DMS79 treated with DMSO at 0.1 percent for 48 hours (cell line): ENCODE measurements around the gene FAM83G.
"Not testable (repeated sequence)": the region's sequence is repeated elsewhere in the genome, so short reads cannot be mapped to it uniquely, and the experiment has no call there.

Source experiments
- DNase-seq: peaks from one replicate; lab custom pipeline; 2025; lab: John Stamatoyannopoulos, UW

The FAM83G gene

DNA sequence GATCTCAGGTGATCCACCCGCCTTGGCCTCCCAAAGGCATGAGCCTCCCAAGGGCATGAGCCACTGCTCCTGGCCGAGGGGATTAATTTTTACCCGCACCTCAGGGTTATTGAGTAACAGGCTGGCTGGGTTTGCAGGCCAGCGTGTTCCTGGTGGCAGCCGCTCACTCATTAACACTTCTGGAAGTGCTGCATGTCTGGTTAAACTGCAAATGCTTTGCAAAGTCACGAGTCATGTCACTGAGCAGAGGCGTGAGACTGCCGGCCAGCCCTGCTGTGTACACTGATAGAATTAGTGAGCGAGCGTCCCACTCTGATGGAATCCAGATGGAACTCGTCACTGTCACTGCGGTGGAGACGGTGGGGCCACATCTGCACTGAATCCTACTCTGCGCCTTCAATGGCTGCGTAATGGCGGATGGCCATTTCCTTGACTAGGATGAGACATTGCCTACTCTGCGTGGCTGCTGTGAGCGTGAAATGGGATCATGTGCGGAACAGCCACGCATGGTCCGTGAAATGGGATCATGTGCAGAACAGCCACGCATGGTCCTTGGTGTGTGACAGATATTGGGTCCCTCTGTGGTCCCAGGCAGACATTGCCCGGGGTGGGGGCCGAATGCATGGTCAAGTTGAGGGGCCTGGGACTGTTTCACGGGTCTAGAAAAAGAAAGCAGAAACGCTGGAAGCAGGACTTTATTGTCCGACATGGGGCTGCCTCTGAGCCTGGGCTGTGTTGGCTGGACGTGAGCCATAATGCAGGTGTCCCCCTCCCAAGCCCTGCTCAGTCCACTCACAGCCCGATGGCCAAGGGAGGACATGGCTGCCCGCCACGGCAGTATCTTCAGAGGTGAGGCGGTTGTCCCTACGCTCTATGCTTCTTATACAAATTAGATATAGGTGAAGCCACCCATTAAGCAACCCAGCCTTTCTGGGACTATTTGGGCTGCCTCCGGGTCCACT lies 53.3 kb downstream of the FAM83G start:
- DNase-seq, result no peak

DNA sequence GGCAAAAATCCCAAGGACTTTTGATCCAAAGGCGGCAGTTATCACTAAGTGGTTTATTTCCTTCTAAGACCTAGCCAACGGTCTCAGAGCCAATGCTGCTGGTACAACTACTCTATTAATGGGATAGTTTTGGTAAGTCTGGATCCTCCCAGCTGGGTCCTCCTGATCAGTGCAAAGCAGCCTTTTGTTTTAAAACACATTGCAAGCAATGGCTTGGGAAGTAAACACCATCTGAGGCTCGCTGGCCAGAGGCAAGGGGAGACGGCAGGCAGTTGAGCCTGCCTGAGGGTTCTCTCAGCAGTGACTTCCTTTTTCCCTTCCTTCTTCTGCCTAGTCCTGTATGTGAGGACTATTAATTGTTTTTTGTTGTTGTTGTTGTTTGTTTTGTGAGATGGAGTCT lies 54.2 kb downstream of the FAM83G start:
- DNase-seq, result no peak

DNA sequence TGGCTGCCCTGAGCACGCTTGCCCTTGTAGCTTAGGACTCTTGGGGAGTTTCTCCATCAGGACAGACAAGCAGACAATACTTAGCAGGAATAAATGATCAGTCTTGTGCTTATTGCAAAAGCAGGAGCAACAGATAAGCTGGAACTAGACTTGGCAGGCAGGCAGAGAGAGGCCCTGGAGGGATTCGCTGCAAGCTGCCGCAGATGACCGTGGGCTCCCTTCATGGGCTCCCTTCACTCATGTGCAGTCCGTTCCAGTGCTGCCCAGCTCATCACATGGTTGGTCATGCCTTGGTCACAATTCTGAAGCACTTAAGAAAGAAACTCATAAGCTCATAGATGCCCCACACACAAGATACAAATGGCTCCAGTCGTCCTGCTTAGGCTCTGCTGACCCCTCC lies 55.0 kb downstream of the FAM83G start:
- no peak for DNase-seq

DNA sequence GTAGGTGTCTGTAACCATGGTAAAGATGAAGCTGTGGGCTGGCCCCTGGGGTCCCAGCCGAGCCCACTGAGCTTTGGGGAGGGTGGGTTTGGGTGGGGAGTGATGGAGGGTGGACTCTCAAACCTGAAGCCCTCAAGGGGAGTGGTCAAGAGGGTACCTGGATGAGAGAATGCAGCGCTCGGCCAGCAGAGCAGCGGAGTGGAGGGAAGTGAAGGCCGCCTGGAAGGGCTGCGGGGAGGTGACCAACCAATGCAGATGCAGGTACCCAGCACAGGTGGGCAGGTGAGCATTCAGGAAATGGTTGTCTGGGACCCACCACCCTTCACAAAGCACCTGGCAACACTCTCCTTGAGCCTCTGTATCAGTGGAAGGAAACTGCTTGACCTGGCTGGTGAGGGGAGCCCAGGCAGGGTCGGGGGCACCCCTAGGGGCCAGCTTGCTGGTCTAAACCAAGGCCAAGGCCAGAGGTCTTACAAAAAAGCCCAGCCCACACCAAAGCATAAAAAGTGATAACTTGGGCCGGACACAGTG lies 56.0 kb downstream of the FAM83G start:
- DNase-seq, result no peak

DNA sequence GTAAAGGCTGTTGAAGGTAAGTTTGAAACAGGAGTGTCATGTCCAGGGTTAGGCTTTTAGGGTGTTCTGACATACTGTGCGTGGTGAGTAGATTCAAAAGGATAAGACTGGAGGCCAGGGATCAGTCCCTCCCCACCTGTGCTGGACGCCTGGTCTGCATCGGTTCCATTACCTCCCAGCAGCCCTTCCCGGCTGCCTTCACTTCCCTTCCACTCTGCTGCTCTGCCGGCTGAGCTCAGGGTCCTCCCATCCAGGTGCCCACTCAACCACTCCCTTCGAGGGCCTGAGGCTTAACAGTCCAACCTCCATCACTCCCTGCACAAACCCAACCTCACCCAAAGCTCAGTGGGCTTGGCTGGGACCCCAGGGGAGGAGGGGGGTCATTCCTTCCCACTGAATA lies 56.7 kb downstream of the FAM83G start:
- no peak for DNase-seq

DNA sequence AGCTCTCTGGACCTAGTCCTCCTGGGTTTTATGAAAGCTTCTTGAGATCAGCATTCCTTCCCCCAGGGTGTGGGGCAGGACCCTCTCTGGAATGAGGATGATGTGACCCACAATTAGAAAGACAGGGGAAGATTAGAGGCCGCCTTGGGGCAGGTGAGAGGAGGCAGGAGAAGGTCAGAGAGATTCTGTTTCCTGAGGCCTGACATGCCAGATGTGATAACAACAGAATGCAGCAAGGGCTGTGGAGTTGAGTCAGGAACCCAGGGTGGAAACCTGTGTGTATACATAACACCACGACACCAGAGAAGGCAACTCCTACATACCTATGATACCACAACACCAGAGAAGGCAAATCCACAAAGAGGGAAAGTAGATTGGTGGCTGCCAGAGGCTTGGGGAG lies 58.0 kb downstream of the FAM83G start:
- no peak for DNase-seq

DNA sequence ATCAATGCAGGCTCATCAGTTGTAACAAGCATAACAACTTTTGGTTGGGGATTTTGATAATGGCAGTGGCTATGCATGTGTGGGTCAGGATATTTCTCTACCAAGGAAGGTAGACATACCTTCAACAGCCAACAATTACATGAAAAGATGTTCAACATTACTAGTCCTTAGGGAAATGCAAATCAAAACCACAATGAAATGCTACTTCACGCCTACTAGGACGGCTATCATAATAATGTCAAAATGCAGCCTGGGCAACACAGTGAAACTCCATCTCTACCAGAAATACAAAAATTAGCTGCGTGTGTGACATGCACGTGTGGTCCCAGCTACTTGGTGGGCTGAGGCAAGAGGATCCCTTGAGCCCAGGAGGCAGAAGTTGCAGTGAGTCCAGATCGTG lies 59.9 kb downstream of the FAM83G start:
- no peak for DNase-seq

DNA sequence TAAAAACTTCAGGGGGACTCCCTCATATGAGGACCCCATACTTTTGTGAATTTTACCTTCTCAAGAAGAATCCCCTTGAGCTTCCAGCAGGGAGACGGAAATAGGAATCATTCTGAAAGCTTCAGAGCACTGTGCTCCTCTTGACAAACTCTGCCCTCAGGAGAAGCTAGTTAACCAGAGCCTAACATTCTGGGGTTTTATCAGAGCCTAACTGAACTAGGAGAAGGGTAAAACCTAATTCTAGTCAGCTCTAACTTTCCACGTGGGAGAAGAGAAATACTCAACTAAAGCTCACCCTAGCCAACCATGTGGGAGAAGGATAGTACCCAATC lies 65.9 kb downstream of the FAM83G start:
- no peak for DNase-seq

DNA sequence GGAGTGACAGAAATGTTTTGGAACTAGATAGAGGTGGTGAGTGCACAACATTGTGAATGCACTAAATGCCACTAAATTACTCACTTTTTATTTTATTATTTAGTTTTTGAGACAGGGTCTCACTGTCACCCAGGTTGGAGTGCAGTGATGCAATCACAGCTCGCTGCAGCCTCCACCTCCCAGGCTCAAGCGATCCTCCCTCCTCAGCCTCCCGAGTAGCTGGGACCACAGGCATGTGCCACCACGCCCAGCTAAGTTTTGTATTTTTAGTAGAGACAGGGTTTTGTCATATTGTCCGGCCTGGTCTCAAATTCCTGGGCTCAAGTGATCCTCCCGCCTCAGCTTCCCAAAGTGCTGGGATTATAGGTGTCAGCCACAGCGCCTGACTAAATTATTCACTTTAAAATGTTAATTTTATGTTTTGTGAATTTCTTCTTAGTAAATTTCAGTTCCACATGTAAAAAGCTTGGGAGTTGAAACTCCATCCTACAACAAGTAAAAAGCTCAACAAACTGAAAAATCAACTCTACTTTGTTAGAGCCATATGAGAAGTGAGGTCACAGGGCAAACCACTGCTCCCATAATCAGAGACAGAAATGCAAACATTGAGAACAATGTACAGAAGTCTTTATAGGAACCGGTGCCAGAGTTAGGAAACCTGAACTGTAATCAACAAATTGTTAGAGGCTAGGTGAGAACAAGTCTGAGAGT lies 66.4 kb downstream of the FAM83G start:
- DNase-seq, result no peak

DNA sequence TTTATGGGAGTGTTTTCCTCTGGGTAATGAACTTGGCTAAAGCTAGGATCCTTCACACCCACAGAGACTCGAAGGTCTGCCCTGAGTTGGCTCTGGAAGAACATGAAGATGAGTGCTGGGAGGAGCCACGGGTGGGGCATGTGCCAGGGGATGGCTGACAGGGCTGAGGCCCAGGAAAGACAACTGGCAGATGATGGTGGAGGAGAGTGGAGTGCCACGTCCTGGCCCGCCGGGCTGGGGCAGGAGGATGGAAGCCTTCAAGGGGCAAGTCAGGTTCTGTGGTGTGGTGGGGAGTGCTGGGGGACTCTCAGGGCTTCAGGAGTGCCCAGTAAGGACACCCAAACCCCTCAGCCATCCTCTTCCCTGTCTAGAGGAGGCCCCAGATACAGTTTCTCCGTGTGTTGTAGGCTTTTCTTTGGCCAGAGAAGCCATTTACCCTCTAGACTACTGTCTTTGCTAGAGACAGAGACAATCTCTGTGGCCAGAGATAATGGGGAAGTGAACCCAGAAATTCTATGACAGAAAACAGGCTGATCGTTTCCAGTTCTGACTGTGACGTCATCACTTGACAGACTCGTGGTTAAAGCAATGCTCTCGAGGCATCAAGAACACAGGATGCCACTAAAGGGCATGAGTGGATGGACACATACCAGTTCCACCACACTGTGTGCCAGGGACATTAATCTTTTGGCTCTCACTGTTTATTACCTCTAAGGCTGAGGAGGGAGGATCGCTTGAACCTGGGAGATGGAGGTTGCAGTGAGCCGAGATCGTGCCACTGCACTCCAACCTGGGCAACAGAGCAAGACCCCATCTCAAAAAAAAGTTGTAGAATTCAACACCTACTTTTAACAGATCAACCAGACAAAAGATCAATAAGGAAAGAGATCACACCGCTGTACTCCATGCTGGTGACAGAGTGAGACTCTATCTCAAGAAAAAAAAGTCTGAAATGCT lies 71.2 kb downstream of the FAM83G start:
- no peak for DNase-seq

DNA sequence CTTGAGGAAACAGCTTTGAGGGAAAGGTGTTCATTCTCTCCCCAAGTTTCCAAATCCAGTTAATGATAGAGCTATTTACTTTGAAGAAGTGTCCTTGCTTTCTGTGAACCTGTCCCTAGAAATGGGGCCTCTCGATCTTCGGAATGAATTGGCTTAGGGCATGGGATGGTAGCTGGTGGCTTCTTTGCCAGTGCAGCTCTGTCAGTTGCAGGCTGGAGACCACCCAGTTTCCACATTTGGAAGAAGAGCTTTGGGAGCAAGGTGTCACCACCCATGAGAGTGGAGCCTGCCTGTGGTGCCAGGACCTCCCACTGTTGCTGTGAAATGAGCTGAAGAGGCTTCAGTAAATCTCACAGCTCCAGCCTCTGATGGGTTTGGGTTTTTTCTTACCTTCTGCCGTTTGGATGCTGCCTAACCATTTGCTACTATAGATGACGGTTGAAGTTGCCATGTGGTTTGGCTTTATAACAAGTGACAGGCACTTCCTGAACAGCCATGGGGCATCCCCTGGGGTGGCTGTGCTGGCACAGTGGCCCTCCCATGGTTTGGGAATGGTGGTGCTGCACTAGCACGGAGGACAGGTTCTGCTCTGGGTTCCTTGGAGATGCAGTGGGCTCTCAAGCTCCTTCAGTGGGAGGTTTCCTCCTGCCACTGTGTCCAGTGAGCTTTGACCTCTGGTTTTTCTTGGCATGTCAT lies 72.1 kb downstream of the FAM83G start:
- DNase-seq, result no peak

DNA sequence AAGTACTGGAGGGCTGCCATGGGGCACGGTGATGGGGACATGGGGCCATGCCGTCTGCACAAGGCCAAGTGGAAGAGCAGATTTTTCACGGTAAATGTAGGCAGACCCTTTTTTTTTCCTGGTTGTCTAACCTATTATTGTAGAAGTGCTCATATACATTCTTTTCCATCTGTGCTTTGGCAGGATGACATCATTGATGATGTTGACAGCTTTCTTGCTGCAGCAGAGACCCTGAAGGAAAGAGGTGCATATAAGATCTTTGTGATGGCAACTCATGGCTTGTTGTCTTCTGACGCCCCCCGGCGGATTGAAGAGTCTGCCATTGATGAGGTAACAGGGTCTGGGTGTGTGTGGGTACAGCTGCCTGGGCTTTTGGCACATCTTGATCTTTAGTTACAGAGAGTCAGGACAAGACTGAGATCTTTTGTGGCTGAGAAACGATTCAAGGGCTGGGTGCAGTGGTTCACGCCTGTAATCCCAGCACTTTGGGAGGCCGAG lies 75.9 kb downstream of the FAM83G start:
- DNase-seq, result no peak

DNA sequence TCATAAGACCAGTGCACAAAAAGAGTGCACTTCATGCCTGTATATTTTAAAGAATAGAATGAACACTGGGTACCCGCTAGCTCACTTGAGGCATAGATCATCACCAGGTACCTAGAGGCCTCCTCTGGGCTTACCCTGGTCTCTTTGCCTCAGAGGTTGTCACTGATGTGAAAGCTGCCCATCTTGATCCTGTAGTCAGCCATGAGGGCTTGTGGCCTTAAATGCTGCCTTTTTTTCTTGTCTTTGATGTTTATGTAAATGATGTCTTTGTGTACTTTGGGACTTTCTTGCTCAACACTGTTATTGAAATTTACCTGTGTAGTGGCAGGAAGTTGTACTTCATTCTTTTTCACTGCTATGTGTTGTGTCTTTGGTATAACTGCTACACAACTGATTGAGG lies 79.4 kb downstream of the FAM83G start:
- DNase-seq, result no peak

DNA sequence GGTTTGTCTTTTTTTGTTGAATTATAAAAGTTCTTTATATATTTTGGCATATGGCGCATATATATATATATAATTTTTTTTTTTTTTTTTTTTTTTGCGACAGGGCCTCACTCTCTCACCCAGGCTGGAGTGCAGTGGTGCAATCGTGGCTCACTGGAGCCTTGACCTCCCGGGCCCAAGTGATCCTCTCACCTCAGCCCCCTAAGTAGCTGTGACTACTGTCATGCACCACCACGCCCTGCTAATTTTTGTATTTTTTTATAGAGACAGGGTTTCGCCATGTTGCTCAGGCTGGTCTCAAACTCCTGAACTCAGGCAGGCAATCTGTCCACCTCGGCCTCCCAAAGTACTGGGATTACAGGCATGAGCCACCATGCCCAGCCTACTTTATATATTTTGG lies 82.0 kb downstream of the FAM83G start:
- not testable (repeated sequence) for DNase-seq

DNA sequence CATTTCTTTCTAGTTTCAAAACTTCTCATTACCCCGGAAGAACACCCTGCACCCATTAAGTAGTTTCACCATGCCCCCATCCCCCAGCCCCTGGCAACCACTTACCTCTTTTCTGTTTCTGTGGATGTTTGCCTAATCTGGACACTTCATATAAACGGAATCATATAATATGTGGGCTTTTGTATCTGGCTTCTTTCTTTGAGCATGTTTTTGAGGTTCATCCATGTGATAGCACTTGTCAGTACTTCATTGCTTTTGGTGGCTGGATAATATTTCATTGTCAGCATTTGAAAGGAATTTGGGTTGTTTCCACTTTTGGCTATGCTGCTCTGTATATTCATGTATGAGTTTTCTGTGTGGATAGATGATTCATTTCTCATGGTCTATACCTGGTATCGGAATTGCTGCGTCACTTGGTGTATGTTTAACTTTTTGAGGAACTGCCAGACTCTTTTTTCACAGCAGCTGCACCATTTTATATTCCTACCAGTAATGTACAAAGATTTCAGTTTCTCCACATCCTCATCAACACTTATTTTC lies 82.6 kb downstream of the FAM83G start:
- DNase-seq, result no peak

DNA sequence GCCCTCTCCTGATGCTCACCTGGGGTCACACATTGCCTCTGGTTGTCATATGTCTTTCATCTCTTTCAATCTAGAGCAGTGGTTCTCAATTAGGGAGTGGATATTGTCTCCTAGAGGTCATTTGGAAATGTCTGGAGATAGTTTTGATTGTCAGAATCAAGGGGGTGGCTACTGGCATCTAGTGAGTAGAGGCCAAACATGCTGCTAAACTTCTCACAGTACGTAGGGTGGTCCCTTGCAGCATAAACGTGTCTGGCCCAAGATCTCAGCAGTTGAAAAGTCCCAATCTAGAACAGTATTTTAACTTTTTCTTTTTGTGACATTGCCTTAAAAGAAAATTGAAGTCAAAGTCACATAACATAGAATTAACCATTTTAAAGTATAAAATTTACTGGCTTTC lies 83.1 kb downstream of the FAM83G start:
- DNase-seq, result no peak

DNA sequence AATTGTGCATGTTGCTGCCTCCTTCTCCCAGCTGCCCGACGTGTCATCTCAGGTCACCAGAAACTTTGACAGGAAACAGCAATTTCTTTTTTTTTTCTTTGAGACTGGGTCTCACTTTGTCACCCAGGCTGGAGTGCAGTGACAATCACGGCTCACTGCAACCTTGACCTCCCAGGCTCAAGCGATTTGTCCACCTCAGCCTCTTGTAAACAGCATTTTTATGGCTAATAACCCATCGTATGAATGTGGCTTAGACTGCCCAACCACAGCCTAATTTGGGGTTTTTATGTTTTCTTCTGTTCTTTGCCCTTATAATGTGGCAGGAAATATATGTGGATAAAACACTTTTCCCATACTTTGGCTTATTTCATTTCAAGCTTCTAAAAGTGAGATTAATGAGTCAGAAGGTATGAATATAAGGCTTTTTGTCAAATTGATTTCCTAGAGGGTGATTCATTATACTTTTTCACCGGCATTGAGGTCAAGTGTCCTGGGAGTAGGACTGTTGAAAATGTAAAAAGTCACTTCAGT lies 83.6 kb downstream of the FAM83G start:
- DNase-seq, result no peak

DNA sequence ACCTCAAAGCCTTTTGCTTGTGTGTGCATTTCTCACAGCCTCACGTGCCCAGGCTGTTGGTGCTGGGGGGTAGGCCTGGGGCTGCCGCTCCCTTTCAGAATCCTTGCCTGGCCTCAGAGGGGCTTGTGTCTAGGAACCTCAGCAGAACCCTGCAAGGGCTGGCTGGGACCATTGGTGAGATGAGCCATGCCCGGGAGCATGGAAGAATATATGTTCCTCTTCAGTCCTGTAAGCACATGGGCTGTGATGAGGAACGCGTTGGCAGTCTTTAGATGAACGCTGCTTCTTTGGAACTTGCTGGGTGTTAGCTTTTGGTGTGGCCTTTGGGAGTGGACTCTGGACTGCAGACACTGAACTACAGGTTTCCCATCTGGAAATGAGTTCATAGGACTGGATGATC lies 84.6 kb downstream of the FAM83G start:
- DNase-seq, result no peak
